ACC112 (cell line): ENCODE results near the gene RNF26.

Experiments used
- H2AFZ ChIP-seq: fragments of 200-600 bp; sonication (generic); one replicate; pipeline ENCODE4 v1.6.0; 2017; ENCODE audit warnings: antibody characterized with exemption, low read length; ENCODE audit not compliant: unreplicated experiment
- H3K27ac ChIP-seq: fragments of 200-600 bp; sonication (generic); 2 replicates; pipeline ENCODE4 v1.5.1; 2014; ENCODE audit warnings: low read depth, mild to moderate bottlenecking, antibody characterized with exemption, low read length, moderate library complexity
- H3K27me3 ChIP-seq: fragments of 200-600 bp; sonication (generic); 2 replicates; pipeline ENCODE4 v1.6.1; 2014; ENCODE audit warnings: mild to moderate bottlenecking, antibody characterized with exemption, low read length, moderate library complexity, mixed read lengths; ENCODE audit not compliant: insufficient read depth
- H3K36me3 ChIP-seq: fragments of 200-600 bp; sonication (generic); 2 replicates; pipeline ENCODE4 v1.6.1; 2016; ENCODE audit warnings: mild to moderate bottlenecking, antibody characterized with exemption, low read length, moderate library complexity, mixed read lengths; ENCODE audit not compliant: insufficient read depth
- H3K4me1 ChIP-seq: fragments of 200-600 bp; sonication (generic); one replicate; pipeline ENCODE4 v1.6.1; 2016; ENCODE audit warnings: low read length, mixed read lengths; ENCODE audit not compliant: insufficient read depth, unreplicated experiment, control insufficient read depth
- H3K4me3 ChIP-seq: fragments of 200-600 bp; sonication (generic); 2 replicates; pipeline ENCODE4 v1.5.1; 2014; ENCODE audit warnings: mild to moderate bottlenecking, low read depth, low read length
- H3K79me2 ChIP-seq: fragments of 200-600 bp; sonication (generic); one replicate; pipeline ENCODE4 v1.6.0; 2016; ENCODE audit warnings: low read length; ENCODE audit not compliant: control insufficient read depth, unreplicated experiment, insufficient read depth

Gene RNF26

GRCh38 chr11:119357074-119357473 is 22.7 kb downstream of the RNF26 start:
- peaks cover 17% of the 10 kb centered on the region for H3K27me3 ChIP-seq
- H3K4me3 ChIP-seq = peak overlapping the region; percentile 71
- H3K36me3 ChIP-seq = no peaks in the 10 kb centered on the region
- H2AFZ ChIP-seq = no peak overlapping the region
- H3K4me1 ChIP-seq = peaks cover 20% of the 10 kb centered on the region
- H3K27ac ChIP-seq = no peak overlapping the region
- H3K79me2 ChIP-seq = no peaks in the 10 kb centered on the region

DNA sequence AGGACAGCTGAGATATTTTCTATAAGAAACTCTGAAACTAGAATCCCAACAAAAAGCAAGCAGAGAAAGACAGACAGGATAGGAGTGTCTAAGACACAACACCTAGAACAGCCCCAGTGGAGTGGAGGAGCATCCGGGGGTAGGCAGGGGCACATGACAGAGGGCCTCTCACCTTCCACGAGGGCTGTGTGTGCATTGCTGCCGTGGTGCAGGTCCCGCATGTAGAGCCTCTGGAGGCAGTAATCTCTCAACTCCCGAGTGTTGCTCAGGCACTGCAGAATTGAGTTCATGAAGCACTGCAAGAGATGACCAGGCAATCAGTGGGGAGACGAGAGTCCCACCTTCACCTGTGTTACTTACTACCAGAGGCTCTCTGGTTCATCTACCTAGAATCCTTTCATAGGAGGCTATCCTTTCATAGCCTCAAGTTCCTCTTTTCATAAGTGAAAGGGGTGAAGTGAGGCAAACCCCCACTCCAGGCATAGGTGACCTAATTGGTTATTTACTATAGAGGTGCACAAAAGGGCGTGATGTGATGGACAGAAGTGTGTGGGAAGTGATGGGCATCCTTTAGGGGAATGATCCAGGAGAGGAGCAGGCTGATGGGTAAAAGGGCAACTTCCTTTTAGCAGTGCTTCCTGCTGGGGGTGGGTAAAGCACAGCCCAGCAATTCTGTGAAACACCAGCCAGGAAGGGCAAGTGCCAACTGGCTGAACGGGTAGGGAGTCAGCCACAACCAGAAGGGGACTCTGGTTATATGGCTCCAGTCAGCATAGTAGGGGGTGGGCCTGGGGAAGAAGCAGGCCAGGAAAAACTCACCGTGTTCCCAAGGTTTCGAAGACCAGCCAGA is 25.3 kb downstream of the RNF26 start:
- Histone ChIP-seq H3K4me3 (no peak overlapping the region), H3K27ac (no peak overlapping the region), H3K27me3 (peaks cover 20% of the 10 kb centered on the region), H2AFZ (no peak overlapping the region), H3K4me1 (peaks cover 32% of the 10 kb centered on the region), H3K79me2 (no peaks in the 10 kb centered on the region), H3K36me3 (no peaks in the 10 kb centered on the region)

- H3K4me1 ChIP-seq = peaks cover 35% of the 10 kb centered on the region
- peaks cover 26% of the 10 kb centered on the region for H3K27me3 ChIP-seq
- H3K4me3 ChIP-seq = no peak overlapping the region
- no peaks in the 10 kb centered on the region for H3K79me2 ChIP-seq
- H3K27ac ChIP-seq = no peak overlapping the region; the same call in 1 of the 2 replicates
- H3K36me3 ChIP-seq = no peaks in the 10 kb centered on the region
- H2AFZ ChIP-seq = no peak overlapping the region
Measured at GRCh38 chr11:119361056-119361787, 26.9 kb downstream of the RNF26 start.

DNA sequence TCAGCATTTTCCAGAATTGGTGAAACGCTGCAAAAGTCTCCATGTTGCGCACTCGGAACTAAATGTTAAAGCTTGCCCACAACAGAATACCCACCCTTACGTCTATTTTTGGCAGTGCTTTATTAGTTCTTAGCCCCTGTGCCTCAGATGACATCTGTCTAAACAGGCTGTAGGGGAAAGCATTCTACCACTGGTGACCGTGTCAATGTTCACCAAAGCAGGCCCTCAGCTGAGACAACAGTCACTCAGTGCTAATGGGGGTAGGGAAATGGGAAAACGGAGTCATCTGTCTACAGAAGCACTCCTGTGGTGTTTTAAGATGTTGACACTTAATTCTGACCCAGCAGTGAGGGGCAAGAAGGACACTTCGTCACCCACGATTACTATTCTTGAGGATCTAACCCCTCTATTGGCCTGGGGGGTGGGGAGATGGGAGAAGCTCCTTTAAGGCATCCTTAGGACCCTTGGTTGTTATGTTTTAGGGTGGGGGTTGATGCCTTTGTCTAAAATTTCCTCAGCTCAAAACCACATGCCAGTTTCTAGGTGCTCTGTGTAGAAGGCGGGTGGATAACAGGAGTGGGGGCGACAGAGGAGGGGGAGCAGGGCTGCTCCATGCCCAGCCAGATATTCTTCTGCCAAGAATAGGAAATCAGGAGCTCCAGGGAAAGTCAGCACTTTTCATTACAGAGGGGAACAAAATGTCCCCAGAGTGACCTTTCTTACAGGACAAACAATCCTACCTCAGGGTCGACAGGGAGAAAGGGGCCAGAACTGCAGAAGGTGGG is 27.8 kb downstream of the RNF26 start:
- no peak overlapping the region for H3K4me3 ChIP-seq
- peaks cover 35% of the 10 kb centered on the region for H3K4me1 ChIP-seq
- H3K27ac ChIP-seq = no peak overlapping the region
- no peak overlapping the region for H2AFZ ChIP-seq
- no peaks in the 10 kb centered on the region for H3K79me2 ChIP-seq
- no peaks in the 10 kb centered on the region for H3K36me3 ChIP-seq
- H3K27me3 ChIP-seq = peaks cover 31% of the 10 kb centered on the region

GRCh38 chr11:119362741-119363080 is 28.4 kb downstream of the RNF26 start:
- Histone ChIP-seq H3K27me3 (peaks cover 29% of the 10 kb centered on the region), H3K36me3 (no peaks in the 10 kb centered on the region), H3K79me2 (no peaks in the 10 kb centered on the region), H3K4me1 (peaks cover 35% of the 10 kb centered on the region), H2AFZ (no peak overlapping the region), H3K27ac (no peak overlapping the region), H3K4me3 (no peak overlapping the region)

- Histone ChIP-seq H3K4me3 (no peak overlapping the region), H3K36me3 (no peaks in the 10 kb centered on the region), H2AFZ (no peak overlapping the region), H3K27me3 (peaks cover 27% of the 10 kb centered on the region), H3K4me1 (peaks cover 41% of the 10 kb centered on the region), H3K79me2 (no peaks in the 10 kb centered on the region), H3K27ac (no peak overlapping the region)
Measured at GRCh38 chr11:119363081-119363850, 28.9 kb downstream of the RNF26 start.

DNA sequence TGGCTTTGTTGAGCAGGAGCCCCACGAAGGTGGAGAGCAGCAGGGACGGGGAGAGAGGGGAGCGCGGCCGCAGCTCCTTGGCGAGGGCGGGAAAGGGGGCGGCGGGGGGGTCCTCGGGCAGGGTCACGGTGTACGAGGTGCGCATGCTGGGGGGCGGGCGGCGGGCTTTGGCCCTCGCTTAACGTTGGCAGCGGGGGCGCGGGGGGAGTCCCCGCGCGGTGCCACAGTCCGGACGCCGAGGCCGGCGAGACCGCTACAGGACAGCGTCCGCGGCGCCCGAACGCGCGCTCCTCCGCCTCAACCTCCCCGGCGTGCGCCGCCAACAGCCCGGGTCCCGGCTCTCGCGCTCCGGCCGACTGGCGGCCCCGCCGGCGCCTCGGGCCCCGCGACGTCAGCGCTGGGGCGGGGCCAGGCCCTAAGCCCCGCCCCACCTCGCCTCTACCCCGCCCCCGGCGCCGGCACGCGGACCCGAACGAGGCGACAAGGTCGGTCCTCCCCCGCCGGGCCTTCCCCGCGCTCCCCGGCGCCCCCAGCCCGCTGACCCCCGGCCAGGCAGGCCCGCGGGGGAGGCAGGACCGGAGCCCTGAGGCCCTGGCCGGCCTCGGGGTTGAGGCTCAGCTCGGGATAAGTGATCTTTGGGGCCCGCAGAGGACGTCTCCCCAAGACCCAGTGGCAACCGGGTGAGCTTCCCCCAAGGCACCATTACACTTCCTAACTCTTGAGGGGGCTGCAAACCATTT is 29.7 kb downstream of the RNF26 start:
- Histone ChIP-seq H3K27me3 (peaks cover 27% of the 10 kb centered on the region), H3K27ac (no peak overlapping the region), H3K4me3 (peak overlapping the region; percentile 66), H3K4me1 (peaks cover 48% of the 10 kb centered on the region), H3K36me3 (no peaks in the 10 kb centered on the region), H2AFZ (peak overlapping the region; percentile 57), H3K79me2 (no peaks in the 10 kb centered on the region)

DNA sequence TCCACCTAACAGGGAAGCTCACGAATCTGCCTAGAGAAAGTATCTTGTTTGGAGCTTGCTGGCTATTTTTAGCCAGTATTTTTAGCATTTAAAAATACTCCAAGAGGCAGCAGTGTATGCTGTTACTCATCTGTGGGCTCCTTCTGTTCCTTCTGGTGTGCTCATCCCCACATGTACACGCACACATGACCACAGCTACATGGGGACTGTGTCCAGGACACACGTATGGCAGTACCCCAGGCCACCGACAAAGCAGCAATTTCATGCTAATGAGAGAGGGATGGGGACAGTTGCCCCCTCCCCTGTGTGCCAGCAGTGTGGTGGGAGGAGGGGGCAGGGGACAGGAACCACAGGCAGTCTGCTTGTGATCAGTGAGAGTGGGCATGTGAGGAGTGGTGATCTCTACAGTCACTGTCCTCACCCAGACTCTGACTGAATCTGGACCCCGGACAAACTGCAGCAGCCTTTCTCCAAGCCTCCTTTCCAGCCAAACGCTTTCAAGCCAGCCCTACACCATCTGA is 30.8 kb downstream of the RNF26 start:
- Histone ChIP-seq H3K4me3 (no peak overlapping the region), H3K27me3 (peaks cover 28% of the 10 kb centered on the region), H3K4me1 (peaks cover 47% of the 10 kb centered on the region), H3K79me2 (no peaks in the 10 kb centered on the region), H3K36me3 (no peaks in the 10 kb centered on the region), H2AFZ (no peak overlapping the region), H3K27ac (no peak overlapping the region)

DNA sequence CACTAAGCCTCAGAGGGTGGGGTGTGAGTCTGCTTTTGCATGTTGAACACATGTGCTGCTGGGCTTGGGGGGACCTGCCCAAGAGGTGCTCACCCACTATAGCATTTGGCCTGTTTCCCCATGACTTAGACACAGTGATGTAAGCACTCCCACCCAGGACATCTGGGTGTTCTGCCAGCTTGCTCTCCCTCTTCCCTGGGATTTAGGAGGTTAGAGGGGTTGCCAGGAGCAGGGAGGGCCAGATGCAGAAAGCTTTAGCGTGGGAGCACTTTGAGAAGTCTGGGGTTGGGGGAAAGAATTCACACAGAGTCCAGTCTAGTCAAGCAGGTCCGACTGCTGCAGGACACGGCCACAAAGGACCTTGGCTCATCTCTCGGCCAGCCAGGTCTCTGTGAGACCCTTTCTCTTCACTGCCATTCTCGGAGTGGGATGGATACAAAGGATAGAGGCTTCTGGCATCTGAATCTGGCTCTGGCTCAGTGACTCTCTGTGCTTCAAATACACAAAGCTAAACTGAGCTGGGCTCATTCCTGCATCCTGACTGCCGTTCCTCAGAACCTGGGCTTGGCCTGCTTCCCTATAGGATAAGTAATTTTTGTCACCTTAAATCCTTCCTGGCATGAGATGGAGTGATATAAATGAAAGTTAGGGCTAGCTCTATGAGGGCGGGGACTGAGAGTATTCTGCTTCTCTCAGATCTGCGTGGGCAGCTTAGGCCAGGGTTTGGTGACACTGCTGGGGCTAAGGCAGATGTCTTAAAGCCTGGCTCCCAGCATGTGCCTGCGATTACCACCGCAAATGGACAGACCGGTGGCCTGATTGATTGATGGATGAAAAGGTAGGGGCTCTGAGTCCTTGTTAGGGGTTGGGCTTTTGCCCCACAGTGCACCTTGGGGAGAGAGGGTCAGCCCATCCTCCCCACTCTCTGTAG is 32.6 kb downstream of the RNF26 start:
- H3K4me1 ChIP-seq = peaks cover 34% of the 10 kb centered on the region

More for the DNA sequence above, 32.6 kb downstream of the RNF26 start:
- Histone ChIP-seq H3K36me3 (no peaks in the 10 kb centered on the region), H3K27me3 (peaks cover 30% of the 10 kb centered on the region), H3K79me2 (no peaks in the 10 kb centered on the region), H2AFZ (no peak overlapping the region), H3K4me3 (no peak overlapping the region), H3K27ac (no peak overlapping the region)
